ENCODE results near the gene AOAH.

DNA sequence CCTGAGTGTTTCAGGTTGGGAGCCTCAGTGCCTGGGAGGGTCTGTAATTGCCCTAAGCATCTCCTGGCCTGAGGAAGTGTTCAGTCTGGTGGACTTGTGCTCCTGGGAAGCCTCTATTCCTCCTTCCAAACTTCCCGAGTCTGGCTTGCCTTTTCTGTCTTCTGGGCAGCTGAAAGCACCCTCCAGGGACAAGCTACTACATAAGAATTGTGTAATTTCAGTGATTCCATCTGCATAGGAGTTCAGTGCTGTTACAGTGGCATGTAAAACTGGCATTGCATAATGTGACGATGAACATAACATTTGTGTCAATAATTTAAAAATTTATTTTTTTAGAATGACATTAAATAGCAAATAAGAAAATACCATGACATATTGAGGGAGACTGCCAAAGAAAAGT, 109.3 kb downstream of the AOAH start:
- TF ChIP-seq, protein P1, sequence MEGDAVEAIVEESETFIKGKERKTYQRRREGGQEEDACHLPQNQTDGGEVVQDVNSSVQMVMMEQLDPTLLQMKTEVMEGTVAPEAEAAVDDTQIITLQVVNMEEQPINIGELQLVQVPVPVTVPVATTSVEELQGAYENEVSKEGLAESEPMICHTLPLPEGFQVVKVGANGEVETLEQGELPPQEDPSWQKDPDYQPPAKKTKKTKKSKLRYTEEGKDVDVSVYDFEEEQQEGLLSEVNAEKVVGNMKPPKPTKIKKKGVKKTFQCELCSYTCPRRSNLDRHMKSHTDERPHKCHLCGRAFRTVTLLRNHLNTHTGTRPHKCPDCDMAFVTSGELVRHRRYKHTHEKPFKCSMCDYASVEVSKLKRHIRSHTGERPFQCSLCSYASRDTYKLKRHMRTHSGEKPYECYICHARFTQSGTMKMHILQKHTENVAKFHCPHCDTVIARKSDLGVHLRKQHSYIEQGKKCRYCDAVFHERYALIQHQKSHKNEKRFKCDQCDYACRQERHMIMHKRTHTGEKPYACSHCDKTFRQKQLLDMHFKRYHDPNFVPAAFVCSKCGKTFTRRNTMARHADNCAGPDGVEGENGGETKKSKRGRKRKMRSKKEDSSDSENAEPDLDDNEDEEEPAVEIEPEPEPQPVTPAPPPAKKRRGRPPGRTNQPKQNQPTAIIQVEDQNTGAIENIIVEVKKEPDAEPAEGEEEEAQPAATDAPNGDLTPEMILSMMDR (IDR thresholded peaks at IDR 0.05), result no peak
- no peak for TF ChIP-seq POLR2A (IDR thresholded peaks at IDR 0.05)
